Suprapubic skin (tissue), 4 donors: Measurements from ENCODE around the gene PMPCA. TPM values are rescaled to one million over a fixed set of nuclear protein-coding genes. Genes with fewer than 3 reads are reported as not detected.

Experiments
- DNase-seq, 2 donors: peaks; one replicate each; pipeline ENCODE4 v3.0.0-alpha.2; 2019; ENCODE audit warnings: low spot score in 2 of 2
- H3K27ac ChIP-seq: fragments of 200-600 bp; sonication (generic); one replicate; pipeline ENCODE4 v1.5.1; 2019
- H3K27me3 ChIP-seq: fragments of 200-600 bp; sonication (generic); one replicate; pipeline ENCODE4 v1.5.1; 2019
- H3K36me3 ChIP-seq: fragments of 200-600 bp; sonication (generic); one replicate; pipeline ENCODE4 v1.5.1; 2019
- H3K4me1 ChIP-seq: fragments of 200-600 bp; sonication (generic); one replicate; pipeline ENCODE4 v1.5.1; 2019
- H3K4me3 ChIP-seq: fragments of 200-600 bp; sonication (generic); one replicate; pipeline ENCODE4 v1.5.1; 2019; ENCODE audit warnings: mild to moderate bottlenecking
- H3K9me3 ChIP-seq: fragments of 200-600 bp; sonication (generic); one replicate; pipeline ENCODE4 v1.5.1; 2019
- EP300 ChIP-seq: sonication (generic); formaldehyde crosslinking; IDR thresholded peaks from one replicate; pipeline ENCODE4 v1.6.1; 2017; ENCODE audit warnings: antibody characterized with exemption
- POLR2A ChIP-seq, 2 donors: fragments of 450-650 bp; IDR thresholded peaks; one replicate each; pipeline ENCODE4 v1.6.1; 2017; ENCODE audit warnings: antibody characterized with exemption in 2 of 2, mild to moderate bottlenecking in 2 of 2, moderate library complexity in 2 of 2
- POLR2AphosphoS5 ChIP-seq, 3 donors: sonication (generic); formaldehyde crosslinking; IDR thresholded peaks; one replicate each; pipeline ENCODE4 v1.6.1; 2017; ENCODE audit warnings: antibody characterized with exemption in 3 of 3
- WGBS: methylation state at CpG from one replicate; pipeline ENCODE4 v1.1.5; 2018; 5-methylcytosine and 5-hydroxymethylcytosine counted together
- total RNA-seq, 4 donors: library from RNA; depleted of rRNA; stranded (reverse); fragments of >200 nt; gene quantifications; one replicate each; pipeline ENCODE4 v1.1.0, GENCODE V29; 2016
- TF ChIP-seq, protein P1 (sequence below), 2 donors: fragments of 200-600 bp in 1 of 2; fragments of 450-650 bp in 1 of 2; sonication (generic) in 1 of 2; IDR thresholded peaks; one replicate each; pipeline ENCODE4 v1.5.1; 2016 to 2019; ENCODE audit warnings: antibody characterized with exemption in 2 of 2, mild to moderate bottlenecking in 1 of 2, moderate library complexity in 1 of 2

PMPCA gene
- total RNA-seq, 4 donors from 2014 or later: 44.1 to 65.8 (median 63.5) TPM

DNA sequence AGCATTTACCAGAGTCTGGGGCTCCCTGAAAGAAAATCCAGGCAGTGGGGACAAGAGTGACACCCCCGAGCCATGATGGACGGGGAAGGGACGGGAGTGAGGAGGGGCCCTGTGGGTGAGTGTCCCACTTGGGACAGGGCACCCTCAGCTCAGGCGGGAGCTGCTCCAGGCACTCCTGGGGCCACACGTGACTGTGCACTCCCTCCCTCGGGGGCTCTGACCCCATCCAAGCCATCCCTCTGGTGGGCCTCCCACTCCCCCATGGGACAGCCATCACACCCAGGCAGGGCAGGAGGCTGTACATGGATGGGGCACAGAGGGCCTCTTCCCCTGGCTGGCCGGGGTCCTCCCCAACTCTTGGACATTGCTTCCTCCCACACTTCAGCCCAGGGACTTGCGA lies 34.0 kb upstream of the PMPCA start:
- DNase-seq: no peak
- no peak for TF ChIP-seq POLR2A (IDR thresholded peaks at IDR 0.05)
- TF ChIP-seq POLR2AphosphoS5 (IDR thresholded peaks at IDR 0.05): no peak
- no peak for TF ChIP-seq EP300
- TF ChIP-seq, protein P1, sequence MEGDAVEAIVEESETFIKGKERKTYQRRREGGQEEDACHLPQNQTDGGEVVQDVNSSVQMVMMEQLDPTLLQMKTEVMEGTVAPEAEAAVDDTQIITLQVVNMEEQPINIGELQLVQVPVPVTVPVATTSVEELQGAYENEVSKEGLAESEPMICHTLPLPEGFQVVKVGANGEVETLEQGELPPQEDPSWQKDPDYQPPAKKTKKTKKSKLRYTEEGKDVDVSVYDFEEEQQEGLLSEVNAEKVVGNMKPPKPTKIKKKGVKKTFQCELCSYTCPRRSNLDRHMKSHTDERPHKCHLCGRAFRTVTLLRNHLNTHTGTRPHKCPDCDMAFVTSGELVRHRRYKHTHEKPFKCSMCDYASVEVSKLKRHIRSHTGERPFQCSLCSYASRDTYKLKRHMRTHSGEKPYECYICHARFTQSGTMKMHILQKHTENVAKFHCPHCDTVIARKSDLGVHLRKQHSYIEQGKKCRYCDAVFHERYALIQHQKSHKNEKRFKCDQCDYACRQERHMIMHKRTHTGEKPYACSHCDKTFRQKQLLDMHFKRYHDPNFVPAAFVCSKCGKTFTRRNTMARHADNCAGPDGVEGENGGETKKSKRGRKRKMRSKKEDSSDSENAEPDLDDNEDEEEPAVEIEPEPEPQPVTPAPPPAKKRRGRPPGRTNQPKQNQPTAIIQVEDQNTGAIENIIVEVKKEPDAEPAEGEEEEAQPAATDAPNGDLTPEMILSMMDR (IDR thresholded peaks at IDR 0.05): no peak
- peaks cover 21% of the 10 kb centered on the region for H3K4me1 ChIP-seq
- 69% methylated on average over 5 of the region's 8 CpGs for WGBS
- no peak overlapping the region for H3K4me3 ChIP-seq
- no peaks in the 10 kb centered on the region for H3K27me3 ChIP-seq
- no peak overlapping the region for H3K27ac ChIP-seq
- H3K9me3 ChIP-seq: no peaks in the 10 kb centered on the region
- H3K36me3 ChIP-seq: peaks cover 37% of the 10 kb centered on the region

DNA sequence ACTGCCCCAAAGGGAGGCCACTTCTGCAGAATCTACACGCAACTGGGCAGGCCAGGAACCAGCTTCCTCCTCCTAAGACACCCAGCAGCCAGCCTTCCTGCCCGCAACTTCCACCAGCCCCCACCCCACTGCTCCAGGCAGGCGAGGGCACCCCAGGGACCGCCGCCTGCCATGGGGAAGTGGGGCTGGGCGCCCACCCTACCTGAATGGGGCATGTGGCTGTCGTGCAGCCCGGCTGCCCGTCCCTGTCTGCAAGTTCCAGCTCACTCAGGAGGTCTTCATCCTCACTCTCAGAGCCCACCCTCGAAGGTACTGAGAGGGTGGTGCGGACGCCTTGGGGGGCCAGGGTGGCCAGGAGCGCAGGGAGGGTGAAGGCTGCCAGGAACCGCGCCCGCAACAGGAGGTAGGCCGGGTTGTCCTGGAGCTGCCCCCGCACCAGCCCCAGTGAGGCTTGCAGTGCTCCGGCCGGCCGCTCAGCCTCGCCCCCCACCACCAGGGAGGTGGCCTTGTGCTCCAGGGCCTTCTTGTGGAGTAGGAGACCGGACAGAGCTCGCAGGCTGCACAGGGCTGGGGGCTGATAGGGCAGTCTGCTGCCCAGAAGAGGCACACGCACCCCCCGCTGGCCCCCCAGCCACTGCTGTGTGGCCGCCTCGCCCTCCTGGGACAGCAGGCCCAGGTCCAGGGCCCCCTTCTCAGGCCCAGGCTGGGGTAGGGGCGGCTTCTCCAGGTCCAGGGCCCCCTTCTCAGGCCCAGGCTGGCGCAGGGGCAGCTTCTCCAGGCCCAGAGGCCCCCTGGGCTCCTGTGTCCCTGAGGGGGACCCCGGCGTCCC lies 32.9 kb upstream of the PMPCA start:
- no peak for DNase-seq
- H3K27me3 ChIP-seq: no peaks in the 10 kb centered on the region
- H3K27ac ChIP-seq: no peak overlapping the region
- 100% methylated on average over 1 of the region's 32 CpGs for WGBS
- TF ChIP-seq POLR2A (IDR thresholded peaks at IDR 0.05) (no peak), EP300 (no peak)
- no peak overlapping the region for H3K4me3 ChIP-seq
- H3K4me1 ChIP-seq: peaks cover 14% of the 10 kb centered on the region
- peaks cover 48% of the 10 kb centered on the region for H3K36me3 ChIP-seq
- H3K9me3 ChIP-seq: no peaks in the 10 kb centered on the region

DNA sequence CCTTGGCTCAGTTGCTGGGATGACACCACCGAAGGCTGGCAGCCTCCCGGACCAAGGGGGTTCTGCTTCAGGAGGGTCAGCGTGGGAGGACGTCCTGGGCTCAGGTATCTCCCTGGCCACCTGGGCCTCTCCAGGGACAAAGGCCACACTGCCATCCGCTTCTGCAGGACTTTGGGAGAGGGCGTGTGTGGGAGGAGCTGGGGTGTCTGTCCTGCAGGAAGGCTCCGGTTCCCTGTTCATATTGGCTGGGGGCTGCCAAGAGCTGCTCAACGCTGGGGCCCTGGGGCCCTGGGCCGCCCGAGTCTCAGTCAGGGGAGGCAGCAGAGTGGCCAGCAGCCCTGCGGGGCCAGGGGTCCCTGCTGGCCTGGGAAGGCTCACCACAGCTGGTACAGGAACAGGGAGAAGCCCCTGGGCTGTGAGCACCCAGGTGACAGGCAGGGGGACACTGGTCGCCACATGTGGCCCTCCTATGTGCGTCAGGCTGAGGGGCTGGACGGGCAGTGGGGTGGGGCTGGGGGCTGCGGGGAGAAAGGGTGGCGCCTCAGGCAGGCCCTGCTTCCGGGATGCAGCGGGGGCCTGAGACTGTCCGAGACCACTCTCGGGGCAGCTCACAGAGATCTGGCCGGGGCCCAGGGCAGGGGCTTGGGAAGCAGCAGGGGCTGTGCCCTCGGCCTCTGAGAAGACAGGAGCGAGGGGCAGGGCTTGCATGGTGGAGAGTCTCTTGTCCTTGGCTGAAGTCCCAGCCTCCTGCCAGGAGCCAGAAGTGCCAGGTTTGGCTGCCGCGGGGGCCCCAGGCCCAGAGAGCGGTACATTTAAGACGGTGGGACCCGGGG lies 32.1 kb upstream of the PMPCA start:
- H3K4me3 ChIP-seq: no peak overlapping the region
- H3K36me3 ChIP-seq: peaks cover 57% of the 10 kb centered on the region
- DNase-seq: no peak
- peaks cover 6% of the 10 kb centered on the region for H3K4me1 ChIP-seq
- no peaks in the 10 kb centered on the region for H3K27me3 ChIP-seq
- H3K27ac ChIP-seq: no peak overlapping the region
- no peak for TF ChIP-seq POLR2AphosphoS5 (IDR thresholded peaks at IDR 0.05)
- TF ChIP-seq, protein P1 (IDR thresholded peaks at IDR 0.05): no peak
- no peak for TF ChIP-seq POLR2A (IDR thresholded peaks at IDR 0.05)
- no peak for TF ChIP-seq EP300
- WGBS: 83% methylated on average over 21 of the region's 28 CpGs
- H3K9me3 ChIP-seq: no peaks in the 10 kb centered on the region

DNA sequence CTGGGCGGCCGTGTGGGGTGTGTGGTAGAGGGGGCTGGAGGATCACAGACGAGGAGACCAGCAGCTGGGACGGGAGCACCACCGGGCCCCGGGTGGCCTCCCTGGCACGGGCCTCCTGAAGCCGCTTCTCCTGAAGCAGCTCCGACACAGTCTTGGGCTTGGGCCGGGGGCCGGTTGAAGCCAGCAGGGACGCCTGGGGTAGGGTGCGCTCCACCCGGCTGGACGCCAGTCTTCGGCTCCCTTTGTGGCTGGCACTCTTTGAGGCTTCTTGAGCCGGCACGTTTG lies 31.5 kb upstream of the PMPCA start:
- no peaks in the 10 kb centered on the region for H3K9me3 ChIP-seq
- H3K27me3 ChIP-seq: no peaks in the 10 kb centered on the region
- no peak for DNase-seq
- H3K4me1 ChIP-seq: peaks cover under 1% of the 10 kb centered on the region
- TF ChIP-seq EP300 (no peak), POLR2A (IDR thresholded peaks at IDR 0.05) (no peak), POLR2AphosphoS5 (IDR thresholded peaks at IDR 0.05) (no peak)
- TF ChIP-seq, protein P1 (IDR thresholded peaks at IDR 0.05): no peak
- WGBS: 92% methylated on average over 8 of the region's 18 CpGs
- no peak overlapping the region for H3K27ac ChIP-seq
- peaks cover 61% of the 10 kb centered on the region for H3K36me3 ChIP-seq
- no peak overlapping the region for H3K4me3 ChIP-seq

DNA sequence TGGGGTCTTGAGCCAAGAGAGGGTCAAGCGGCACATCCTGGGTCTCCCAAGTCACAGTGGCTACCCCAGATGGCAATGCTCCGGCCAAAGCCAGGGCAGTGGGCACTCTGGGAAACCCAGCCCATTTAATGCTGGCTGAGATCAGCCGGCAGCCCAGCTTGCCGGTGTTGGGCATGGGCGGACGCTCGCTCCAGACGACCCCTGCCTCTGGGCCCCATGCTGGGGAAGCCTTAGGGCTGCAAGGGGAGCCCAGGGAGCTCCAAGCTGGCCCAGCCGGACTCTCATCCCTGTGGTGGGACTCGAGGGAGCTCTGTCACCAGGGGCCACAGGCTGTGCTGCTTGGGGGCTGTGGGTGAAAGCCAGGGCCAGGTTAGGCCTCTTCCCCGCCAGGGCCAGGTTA lies 31.1 kb upstream of the PMPCA start:
- Histone ChIP-seq H3K4me1 (no peaks in the 10 kb centered on the region), H3K27ac (no peak overlapping the region), H3K36me3 (peaks cover 65% of the 10 kb centered on the region), H3K4me3 (no peak overlapping the region), H3K9me3 (no peaks in the 10 kb centered on the region), H3K27me3 (no peaks in the 10 kb centered on the region)
- DNase-seq: no peak
- WGBS: 87% methylated on average over 3 of the region's 11 CpGs
- TF ChIP-seq EP300: no peak
- TF ChIP-seq POLR2A (IDR thresholded peaks at IDR 0.05): no peak
- TF ChIP-seq, protein P1 (IDR thresholded peaks at IDR 0.05): no peak
- no peak for TF ChIP-seq POLR2AphosphoS5 (IDR thresholded peaks at IDR 0.05)
